ENCODE results near the gene TPRG1L.

The TPRG1L gene

GRCh38 chr1:3668585-3669300, 43.9 kb downstream of the TPRG1L start:
- DNase-seq: no peak

- no peak for DNase-seq
Measured at GRCh38 chr1:3669421-3669821, 44.6 kb downstream of the TPRG1L start.

- no peak for DNase-seq
Measured at GRCh38 chr1:3669971-3670431, 45.2 kb downstream of the TPRG1L start.

GRCh38 chr1:3670823-3671265, 46.0 kb downstream of the TPRG1L start:
- no peak for DNase-seq

GRCh38 chr1:3671371-3672180, 46.8 kb downstream of the TPRG1L start:
- no peak for DNase-seq

- DNase-seq: no peak
Measured at GRCh38 chr1:3672231-3672970, 47.6 kb downstream of the TPRG1L start.

GRCh38 chr1:3672971-3673361, 48.2 kb downstream of the TPRG1L start:
- DNase-seq: no peak

- DNase-seq: no peak
Measured at GRCh38 chr1:3673381-3674099, 48.7 kb downstream of the TPRG1L start.

- DNase-seq: no peak
Measured at GRCh38 chr1:3674100-3675094, 49.6 kb downstream of the TPRG1L start.

GRCh38 chr1:3675436-3675835, 50.6 kb downstream of the TPRG1L start:
- no peak for DNase-seq

- DNase-seq: no peak
Measured at GRCh38 chr1:3676581-3677470, 52.0 kb downstream of the TPRG1L start.

GRCh38 chr1:3677484-3677883, 52.7 kb downstream of the TPRG1L start:
- no peak for DNase-seq

GRCh38 chr1:3678361-3679097, 53.7 kb downstream of the TPRG1L start:
- DNase-seq: no peak

- DNase-seq: no peak
Measured at GRCh38 chr1:3679098-3679555, 54.3 kb downstream of the TPRG1L start.

Measured in HCEC 1CT (cell line).